Spinal cord (tissue), 10 donors: ENCODE measurements around the gene DDIT4L. TPM values are rescaled to one million over a fixed set of nuclear protein-coding genes. Genes with fewer than 3 reads are reported as not detected.
"Not testable (repeated sequence)": the region's sequence is repeated elsewhere in the genome, so short reads cannot be mapped to it uniquely, and the experiment has no call there.

Experiments
- DNase-seq, 6 donors: peaks; one replicate each; pipeline versions ENCODE4 v3.0.0 to v3.0.0-alpha.2; 2013 to 2015; ENCODE audit warnings: low spot score in 6 of 6, low read depth in 4 of 6
- H3K27ac ChIP-seq: one replicate; pipeline ENCODE4 v1.5.1; 2013; ENCODE audit warnings: low read depth, low read length, control low read depth
- H3K27me3 ChIP-seq: one replicate; pipeline ENCODE4 v1.6.1; 2013; ENCODE audit warnings: low read length; ENCODE audit not compliant: control insufficient read depth, insufficient read depth
- H3K36me3 ChIP-seq: one replicate; pipeline ENCODE4 v1.6.1; 2013; ENCODE audit warnings: low read length; ENCODE audit not compliant: control insufficient read depth, insufficient read depth
- H3K4me1 ChIP-seq: one replicate; pipeline ENCODE4 v1.6.1; 2013; ENCODE audit warnings: low read length; ENCODE audit not compliant: control insufficient read depth, insufficient read depth
- H3K4me3 ChIP-seq: one replicate; pipeline ENCODE4 v1.5.1; 2013; ENCODE audit warnings: low read depth, low read length, control low read depth
- H3K9me3 ChIP-seq: one replicate; pipeline ENCODE4 v1.6.1; 2013; ENCODE audit warnings: low read length; ENCODE audit not compliant: control insufficient read depth, insufficient read depth
- WGBS: methylation state at CpG from one replicate; pipeline ENCODE4 v1.1.5; 2013; ENCODE audit warnings: missing lambda C conversion rate; ENCODE audit not compliant: insufficient coverage; 5-methylcytosine and 5-hydroxymethylcytosine counted together
- long read RNA-seq, 4 donors: transcript quantifications; one replicate each; lab custom pipeline, GENCODE V29; 2026
- polyA plus RNA-seq, 2 donors: library from polyadenylated mRNA; unstranded; fragments of 120-200 nt; gene quantifications; one replicate each; pipeline ENCODE4 v1.2.1, GENCODE V29; 2013; ENCODE audit not compliant: insufficient read length in 2 of 2
- total RNA-seq, 2 donors: library from RNA; depleted of rRNA in 1 of 2; stranded (reverse); fragments of 120-200 nt in 1 of 2; fragments of >200 nt in 1 of 2; gene quantifications; one replicate each; pipeline versions ENCODE4 v1.2.3 to v1.2.4, GENCODE V29; 2013 to 2014
- donor health status: healthy.

The DDIT4L gene, protein sequence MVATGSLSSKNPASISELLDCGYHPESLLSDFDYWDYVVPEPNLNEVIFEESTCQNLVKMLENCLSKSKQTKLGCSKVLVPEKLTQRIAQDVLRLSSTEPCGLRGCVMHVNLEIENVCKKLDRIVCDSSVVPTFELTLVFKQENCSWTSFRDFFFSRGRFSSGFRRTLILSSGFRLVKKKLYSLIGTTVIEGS
- total RNA-seq: 1 to 10 TPM; 4.7 to 4.8 TPM
- polyA plus RNA-seq: 1 to 10 TPM; 4.3 to 7.4 TPM
- long read RNA-seq, donor 1, transcript DDIT4L-201 (3 exons, 2,604 nt): major isoform, 5 of 6 reads
- long read RNA-seq, donor 1, partial matches to known transcripts: 0 of 6 reads
- long read RNA-seq, donor 1, other reads (novel, unspliced or antisense): 0 of 6 reads
- long read RNA-seq, donor 2, partial matches to known transcripts: 0 of 1 reads
- long read RNA-seq, donor 2, other reads (novel, unspliced or antisense): 0 of 1 reads
- long read RNA-seq, donor 3, partial matches to known transcripts: 0 of 1 reads
- long read RNA-seq, donor 3, other reads (novel, unspliced or antisense): 0 of 1 reads
- long read RNA-seq, donor 4, partial matches to known transcripts: 0 of 3 reads
- long read RNA-seq, donor 4, other reads (novel, unspliced or antisense): 0 of 3 reads

DNA sequence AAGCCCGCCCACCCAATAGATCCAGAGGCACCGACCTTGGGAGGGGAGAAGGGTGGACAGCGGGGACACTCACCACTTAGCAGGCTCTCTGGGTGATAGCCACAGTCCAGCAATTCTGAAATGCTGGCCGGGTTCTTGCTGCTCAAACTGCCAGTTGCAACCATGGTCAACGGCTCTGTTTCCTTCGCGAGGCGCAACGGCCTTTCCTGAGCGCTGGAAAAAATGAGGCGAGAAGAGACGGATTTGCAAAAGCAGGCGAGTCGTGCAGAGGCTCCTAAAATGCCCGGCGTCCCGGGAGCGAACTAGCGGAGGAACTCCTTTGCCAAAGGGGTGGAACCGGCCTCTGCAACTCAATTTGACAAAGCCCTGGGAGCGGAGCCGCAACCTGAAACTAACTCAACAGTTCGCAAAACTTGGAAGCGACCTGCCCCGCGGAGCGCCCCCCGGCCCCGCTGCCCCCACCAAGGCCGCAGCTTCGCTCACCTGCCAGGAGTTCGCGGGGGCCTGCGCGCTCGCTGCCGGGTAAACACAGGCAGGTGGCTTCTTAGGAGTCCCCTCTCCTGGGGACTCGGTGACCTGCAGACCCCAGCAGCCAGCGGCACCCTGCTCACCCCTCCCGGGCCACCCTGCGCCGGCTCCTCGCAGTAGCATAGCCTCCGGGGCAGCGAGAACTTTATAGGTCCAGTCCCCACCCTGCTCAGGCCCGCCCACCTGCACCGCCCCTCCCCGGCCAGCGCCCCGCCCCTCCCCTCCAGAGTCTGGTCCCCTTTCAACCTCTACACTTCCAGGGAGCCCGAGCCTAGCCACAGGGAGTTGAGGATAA, at the start of gene DDIT4L:
Gene DDIT4L, minus strand, starts transcription at position 649 of the 823 bp plus-strand sequence. Its CDS starts 485 bp downstream, at position 164.
- peaks cover 9% of the 10 kb centered on the region for H3K27me3 ChIP-seq
- peaks cover 18% of the 10 kb centered on the region for H3K4me1 ChIP-seq
- under 1% methylated on average over 41 of the region's 51 CpGs for WGBS
- peak within 1 kb of the TSS; percentile 56 for H3K4me3 ChIP-seq
- no peak within 1 kb of the TSS for H3K27ac ChIP-seq
- H3K9me3 ChIP-seq: no peaks in the 10 kb centered on the region
- no peaks in the 10 kb centered on the region for H3K36me3 ChIP-seq
- peak in 2 of 6 donors; percentile 56 to 62 for DNase-seq

DNA sequence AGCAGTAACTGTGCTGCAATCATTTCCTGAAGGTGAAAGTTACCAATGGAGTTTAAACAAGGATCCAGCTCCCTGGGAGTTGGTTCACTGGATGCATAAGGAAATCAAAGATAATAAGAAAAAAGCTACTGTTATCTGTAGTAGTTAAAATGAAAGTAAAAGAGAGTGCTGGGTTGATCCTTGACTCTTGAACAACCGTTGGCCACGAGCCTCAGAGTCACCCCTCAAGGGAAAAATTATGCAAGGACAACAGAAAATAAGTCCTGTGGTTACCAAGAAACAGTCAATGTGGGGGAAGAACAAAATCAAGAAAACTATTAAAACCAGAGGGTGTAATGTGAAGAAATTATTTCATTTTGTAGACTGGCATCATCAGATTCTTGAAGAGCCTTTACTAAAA, 49.7 kb upstream of the DDIT4L start:
- H3K4me1 ChIP-seq: no peaks in the 10 kb centered on the region
- no peaks in the 10 kb centered on the region for H3K36me3 ChIP-seq
- no peak overlapping the region for H3K27ac ChIP-seq
- no peak for DNase-seq
- H3K27me3 ChIP-seq: no peaks in the 10 kb centered on the region
- WGBS: 92% methylated on average over 2 of the region's 2 CpGs
- H3K4me3 ChIP-seq: no peak overlapping the region
- H3K9me3 ChIP-seq: no peaks in the 10 kb centered on the region

DNA sequence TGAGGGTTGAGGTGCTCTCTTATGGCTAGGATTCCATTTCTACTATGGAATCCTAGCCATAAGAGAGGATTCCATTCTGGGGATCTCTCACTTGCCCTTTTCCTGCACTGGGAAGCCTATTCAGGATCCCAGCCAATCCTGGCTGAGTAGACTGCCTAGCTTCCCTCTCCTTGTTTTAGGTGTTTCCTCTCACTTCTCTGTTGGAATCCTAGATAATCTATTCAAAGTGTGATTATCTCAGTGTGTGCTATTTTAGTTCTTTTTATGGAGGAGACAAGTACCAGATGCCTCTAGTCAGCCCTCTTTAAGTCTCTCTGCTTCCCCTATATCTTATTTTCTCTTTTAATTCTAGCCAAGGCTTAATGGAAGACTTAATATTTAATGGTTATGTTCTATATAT, 34.5 kb upstream of the DDIT4L start:
- Histone ChIP-seq H3K4me1 (no peaks in the 10 kb centered on the region), H3K4me3 (no peak overlapping the region), H3K27ac (no peak overlapping the region), H3K9me3 (peaks cover 8% of the 10 kb centered on the region), H3K36me3 (no peaks in the 10 kb centered on the region), H3K27me3 (no peaks in the 10 kb centered on the region)
- peak in 1 of 6 donors; percentile 3 for DNase-seq

DNA sequence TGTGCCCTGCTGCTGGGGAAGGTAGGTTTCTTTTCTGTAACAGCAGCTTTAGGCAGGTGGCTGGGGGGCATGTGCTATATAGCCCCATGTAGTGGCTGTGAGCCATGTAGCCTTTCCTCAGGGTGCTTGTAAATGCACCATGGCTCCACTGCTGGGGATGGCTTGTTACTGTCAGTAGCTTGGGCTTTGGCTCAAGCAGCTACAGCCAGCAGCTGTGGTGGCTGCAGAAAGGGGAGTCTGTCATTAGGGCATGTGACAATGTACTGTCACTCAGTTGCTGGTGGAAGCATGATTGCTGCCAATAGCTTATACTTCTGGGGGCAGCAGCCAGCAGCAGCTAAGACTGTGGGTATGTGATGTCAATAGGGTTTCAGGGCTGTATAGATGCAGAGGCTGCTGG, 33.9 kb upstream of the DDIT4L start:
- no peak overlapping the region for H3K4me3 ChIP-seq
- no peak overlapping the region for H3K27ac ChIP-seq
- no peaks in the 10 kb centered on the region for H3K27me3 ChIP-seq
- DNase-seq: no peak
- peaks cover 8% of the 10 kb centered on the region for H3K9me3 ChIP-seq
- H3K4me1 ChIP-seq: no peaks in the 10 kb centered on the region
- no peaks in the 10 kb centered on the region for H3K36me3 ChIP-seq

DNA sequence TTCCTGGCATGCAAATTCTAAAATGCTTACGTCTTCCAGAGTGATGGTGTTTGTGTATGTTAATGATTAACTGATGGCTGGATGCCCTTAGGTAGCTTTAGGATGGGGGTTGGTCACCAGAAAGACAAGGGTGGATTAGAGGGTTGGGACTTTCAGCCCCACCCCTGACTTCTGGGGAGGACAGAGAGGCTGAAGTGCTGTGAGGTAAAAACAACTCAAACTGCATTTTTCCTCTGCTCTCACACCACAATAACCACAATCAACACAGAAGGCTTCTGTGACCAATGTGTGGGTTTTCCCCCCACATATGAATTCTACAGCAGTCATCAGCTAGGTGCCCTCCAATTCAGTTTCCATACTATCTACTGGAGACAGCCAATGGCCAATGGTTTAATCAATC, 18.7 kb upstream of the DDIT4L start:
- DNase-seq: no peak
- 71% methylated on average over 1 of the region's 1 CpG for WGBS

DNA sequence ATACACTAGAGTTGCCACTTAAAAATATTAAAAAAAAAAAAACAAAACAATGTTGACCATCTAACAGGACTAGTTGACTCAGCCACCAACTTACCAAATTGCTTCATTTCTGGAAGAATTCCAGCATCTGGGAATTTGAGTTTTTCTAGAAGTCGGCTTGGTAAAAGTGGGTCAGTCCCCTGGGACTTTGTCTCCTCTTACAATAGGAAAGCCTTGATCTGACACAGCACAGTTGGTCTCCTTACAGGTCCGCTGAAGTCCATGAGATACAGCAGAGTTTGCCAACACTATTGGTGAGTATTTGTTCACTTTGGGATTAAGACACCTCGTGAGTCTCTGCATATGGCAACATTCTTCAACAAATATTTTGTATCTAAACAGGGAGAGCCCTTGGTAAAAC, 18.2 kb upstream of the DDIT4L start:
- no peak for DNase-seq
- Histone ChIP-seq H3K4me3 (no peak overlapping the region), H3K4me1 (no peaks in the 10 kb centered on the region), H3K36me3 (no peaks in the 10 kb centered on the region), H3K27ac (no peak overlapping the region), H3K27me3 (no peaks in the 10 kb centered on the region), H3K9me3 (no peaks in the 10 kb centered on the region)
- no CpG with 5 or more reads among the region's 3 CpGs for WGBS

More for the DNA sequence above, 18.7 kb upstream of the DDIT4L start:
- no peaks in the 10 kb centered on the region for H3K4me1 ChIP-seq
- H3K4me3 ChIP-seq: no peak overlapping the region
- H3K27ac ChIP-seq: no peak overlapping the region
- H3K9me3 ChIP-seq: no peaks in the 10 kb centered on the region
- H3K36me3 ChIP-seq: no peaks in the 10 kb centered on the region
- no peaks in the 10 kb centered on the region for H3K27me3 ChIP-seq

DNA sequence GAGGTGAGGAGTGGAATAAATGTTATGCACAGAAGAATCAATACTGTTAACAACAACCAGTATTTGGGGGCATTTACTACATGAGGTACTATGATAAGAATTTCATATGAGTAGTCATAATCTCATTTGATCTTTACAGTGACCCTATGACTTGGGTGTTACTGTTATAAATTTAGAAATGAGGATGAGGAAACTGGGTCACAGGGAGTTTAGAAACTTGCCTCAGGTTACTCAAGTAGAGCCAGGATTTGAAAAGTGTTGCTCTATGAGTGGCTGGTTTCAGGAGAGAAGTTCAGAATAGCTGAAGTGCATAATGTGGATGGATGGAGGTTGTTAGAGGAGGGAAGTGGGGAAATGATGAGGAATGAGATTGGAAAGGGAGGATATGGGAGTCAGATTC, 16.6 kb upstream of the DDIT4L start:
- no peak overlapping the region for H3K4me3 ChIP-seq
- H3K36me3 ChIP-seq: no peaks in the 10 kb centered on the region
- DNase-seq: no peak
- H3K27me3 ChIP-seq: no peaks in the 10 kb centered on the region
- no peaks in the 10 kb centered on the region for H3K4me1 ChIP-seq
- H3K9me3 ChIP-seq: no peaks in the 10 kb centered on the region
- no peak overlapping the region for H3K27ac ChIP-seq

DNA sequence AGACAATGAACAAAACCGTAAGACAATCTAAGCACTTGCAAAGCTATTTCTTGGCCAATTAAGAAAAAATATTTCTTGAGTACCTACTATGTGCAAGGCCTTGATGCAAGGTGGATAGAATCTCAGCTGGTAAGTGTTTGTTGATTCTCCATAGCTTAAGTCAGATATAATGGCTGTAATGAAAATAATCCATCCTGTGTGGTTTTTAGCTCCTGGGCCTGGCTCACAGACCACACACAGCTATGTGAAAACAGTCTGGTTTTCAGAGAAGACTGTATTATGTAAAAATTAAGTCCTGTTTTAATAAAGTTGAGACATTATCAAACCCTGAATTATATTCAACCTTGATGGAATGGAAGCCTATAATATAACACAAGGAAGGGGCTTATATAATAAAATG, 7.8 kb upstream of the DDIT4L start:
- no peaks in the 10 kb centered on the region for H3K36me3 ChIP-seq
- no peaks in the 10 kb centered on the region for H3K4me1 ChIP-seq
- H3K9me3 ChIP-seq: no peaks in the 10 kb centered on the region
- H3K4me3 ChIP-seq: no peak overlapping the region
- no peaks in the 10 kb centered on the region for H3K27me3 ChIP-seq
- H3K27ac ChIP-seq: no peak overlapping the region
- no CpG with 5 or more reads among the region's 1 CpG for WGBS
- no peak for DNase-seq

DNA sequence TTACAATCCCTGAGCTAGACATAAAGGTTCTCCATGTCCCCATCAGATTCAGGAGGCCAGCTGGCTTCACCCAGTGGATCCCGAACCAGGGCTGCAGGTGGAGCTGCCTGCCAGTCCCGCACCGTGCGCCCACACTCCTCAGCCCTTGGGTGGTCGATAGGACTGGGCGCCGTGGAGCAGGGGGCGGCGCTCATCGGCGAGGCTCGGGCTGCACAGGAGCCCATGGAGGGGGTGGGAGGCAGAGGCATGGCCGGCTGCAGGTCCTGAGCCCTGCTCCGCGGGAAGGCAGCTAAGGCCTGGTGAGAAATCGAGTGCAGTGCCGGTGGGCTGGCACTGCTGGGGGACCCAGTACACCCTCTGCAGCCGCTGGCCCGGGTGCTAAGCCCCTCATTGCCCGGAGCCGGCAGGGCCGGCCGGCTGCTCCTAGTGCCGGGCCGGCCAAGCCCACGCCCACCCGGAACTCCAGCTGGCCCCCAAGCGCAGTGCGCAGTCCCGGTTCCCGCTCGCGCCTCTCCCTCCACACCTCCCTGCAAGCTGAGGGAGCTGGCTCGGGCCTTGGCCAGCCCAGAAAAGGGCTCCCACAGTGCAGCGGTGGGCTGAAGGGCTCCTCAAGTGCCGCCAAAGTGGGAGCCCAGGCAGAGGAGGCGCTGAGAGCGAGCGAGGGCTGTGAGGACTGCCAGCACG, 6.3 kb upstream of the DDIT4L start:
- H3K4me3 ChIP-seq, H3K4me1 ChIP-seq, H3K36me3 ChIP-seq, H3K27me3 ChIP-seq, DNase-seq, H3K27ac ChIP-seq, H3K9me3 ChIP-seq: not testable (repeated sequence)
- 97% methylated on average over 20 of the region's 40 CpGs for WGBS
